Measurements from ENCODE around the gene WDR6. TPM values are rescaled to one million over a fixed set of nuclear protein-coding genes. Genes with fewer than 3 reads are reported as not detected.

The WDR6 gene
- total RNA-seq, 2 experiments from 2014 or later = 141 to 142 TPM

DNA sequence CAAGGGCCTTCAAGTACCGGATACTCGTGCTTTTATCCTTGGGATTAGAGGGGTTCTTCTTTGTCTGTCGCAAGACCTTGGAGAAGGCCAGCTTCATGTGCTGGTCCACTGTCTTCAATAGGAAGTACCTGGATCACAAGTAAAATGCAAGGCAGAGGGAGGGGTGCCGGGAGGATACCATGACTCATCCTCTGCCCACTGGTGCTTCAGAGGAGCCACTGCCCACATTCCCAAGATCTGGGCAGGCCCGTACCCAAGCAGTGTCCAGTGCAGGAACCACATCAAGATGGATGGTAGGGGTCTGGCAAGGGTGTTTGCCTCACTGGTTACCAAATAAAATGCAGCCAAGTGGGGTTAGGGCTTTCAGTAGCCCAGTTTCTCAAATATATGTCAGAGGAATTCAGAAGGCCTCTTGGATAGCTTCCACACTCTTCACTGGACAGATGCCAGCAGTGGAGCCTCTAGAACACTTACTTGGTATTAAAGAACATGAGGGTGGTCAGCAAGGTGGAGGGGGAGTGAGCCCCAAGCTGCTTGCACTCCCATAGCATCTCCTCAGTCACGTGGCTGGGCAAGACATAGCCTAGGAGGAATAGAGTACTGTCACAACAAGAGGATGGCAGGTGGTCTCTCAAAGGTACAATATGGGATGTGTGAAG, 25.6 kb downstream of the WDR6 start:
- CTCF ChIA-PET = no interaction called here
- POLR2A ChIA-PET = no interaction called here

DNA sequence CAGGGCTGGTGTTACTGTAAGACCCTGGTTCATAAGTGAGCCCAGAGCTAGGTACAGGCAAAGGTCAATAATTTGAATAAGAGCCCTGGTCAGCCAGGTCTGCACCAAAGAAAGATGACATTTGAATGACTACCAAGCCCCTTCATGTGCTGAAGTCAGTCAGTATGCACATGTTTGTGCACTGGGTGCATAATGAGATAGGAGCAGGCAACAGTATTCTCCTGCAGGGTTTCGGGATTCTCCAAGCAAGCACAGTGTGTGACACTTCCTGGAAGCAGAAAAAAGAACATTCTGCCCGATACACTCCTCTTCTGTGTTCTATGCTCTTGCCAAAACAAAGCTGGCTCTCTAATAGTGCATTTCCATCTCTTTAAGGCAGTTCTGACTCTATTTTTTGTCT, 27.5 kb downstream of the WDR6 start:
- CTCF ChIA-PET = interaction anchor here (1.0 kb wide), 1 partner anchor 14 kb away, joined by 3 read pairs; no protein-coding TSS in a partner anchor
- POLR2A ChIA-PET = interaction anchor here (0.6 kb wide), 1 partner anchor 13 kb away, joined by 3 read pairs; no protein-coding TSS in a partner anchor

DNA sequence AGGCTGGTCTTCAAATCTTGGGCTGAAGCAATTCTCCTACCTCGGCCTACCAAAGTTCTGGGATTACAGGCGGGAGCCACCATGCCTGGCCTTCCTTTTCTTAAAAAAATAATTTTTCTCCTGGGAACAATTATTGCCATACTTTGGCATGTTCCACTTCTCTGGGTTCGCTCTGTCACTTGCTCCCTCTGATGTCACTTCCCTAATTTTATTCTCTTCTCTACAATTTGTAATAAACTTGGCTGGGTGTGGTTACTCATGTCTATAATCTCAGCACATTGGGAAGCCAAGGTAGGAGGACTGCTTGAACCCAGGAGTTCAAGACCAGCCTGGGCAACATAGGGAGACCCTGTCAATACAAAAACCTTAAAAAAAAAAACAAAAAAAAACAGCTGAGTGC, 28.1 kb downstream of the WDR6 start:
- ChIA-PET CTCF (interaction anchor here (1.0 kb wide), 1 partner anchor 14 kb away, joined by 3 read pairs; no protein-coding TSS in a partner anchor), POLR2A (no interaction called here)

DNA sequence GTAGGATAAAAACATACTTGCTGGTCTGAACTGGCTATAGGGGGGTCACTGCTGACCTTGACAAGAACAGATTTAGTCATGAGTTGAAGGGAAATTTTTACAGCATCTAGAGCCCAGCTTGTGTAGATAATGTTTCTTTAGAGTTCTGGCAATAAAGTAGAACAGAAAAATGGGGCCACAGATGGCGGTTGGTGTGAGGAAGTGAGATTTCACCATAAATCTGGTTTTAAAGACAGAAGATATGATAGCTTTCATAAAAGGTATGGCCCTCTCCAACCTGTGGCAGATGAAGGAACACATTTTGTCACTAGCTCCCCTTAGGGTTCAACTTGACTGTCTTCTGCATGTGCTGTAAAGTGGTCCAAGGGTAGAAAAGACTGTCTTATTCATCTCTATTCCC, 46.4 kb downstream of the WDR6 start:
- CTCF ChIA-PET = no interaction called here

DNA sequence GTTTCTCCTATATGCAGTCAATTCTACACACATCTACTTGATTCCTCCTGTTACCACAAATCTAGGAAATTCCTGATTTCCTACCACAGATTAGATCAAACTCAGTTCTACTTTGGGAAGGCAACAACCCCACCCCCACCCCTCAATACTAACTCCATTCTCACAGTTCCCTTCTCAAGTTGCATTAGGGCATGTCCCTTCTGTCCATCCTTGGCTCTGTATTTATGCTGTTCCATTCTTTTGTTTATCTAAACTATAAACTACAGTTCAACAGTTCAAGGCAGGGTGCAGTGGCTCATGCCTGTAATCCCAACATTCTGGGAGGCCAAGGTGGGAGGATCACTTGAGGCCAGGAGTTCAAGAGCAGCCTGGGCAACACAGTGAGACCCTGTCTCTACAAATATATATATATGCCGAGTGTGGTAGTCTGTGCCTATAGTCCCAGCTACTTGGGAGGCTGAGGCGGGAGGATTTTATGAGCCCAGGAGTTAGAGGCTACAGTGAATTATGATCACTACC, 47.2 kb downstream of the WDR6 start:
- CTCF ChIA-PET = no interaction called here
- POLR2A ChIA-PET = no interaction called here

More for the DNA sequence above, 46.4 kb downstream of the WDR6 start:
- POLR2A ChIA-PET = no interaction called here

DNA sequence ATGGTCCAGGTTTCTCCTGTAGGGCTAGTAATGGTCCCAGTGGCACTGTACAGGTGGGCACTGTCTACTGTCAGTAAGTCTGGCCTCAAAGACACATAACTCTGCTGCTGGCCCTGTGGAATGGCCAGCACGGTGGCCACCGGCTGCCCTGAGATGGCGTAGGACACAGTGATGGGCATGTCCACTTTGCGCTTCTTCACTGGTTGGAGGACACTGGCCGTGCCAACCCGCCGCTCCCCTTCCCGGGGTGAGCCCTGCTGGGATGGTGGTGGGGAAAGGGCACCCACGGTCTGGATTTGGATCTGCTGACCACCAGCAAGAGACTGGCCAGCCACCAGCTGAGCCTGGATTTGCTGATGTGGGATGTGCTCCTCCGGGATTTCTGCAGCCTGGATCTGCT, 50.1 kb downstream of the WDR6 start:
- POLR2A ChIA-PET = no interaction called here
- CTCF ChIA-PET = no interaction called here

DNA sequence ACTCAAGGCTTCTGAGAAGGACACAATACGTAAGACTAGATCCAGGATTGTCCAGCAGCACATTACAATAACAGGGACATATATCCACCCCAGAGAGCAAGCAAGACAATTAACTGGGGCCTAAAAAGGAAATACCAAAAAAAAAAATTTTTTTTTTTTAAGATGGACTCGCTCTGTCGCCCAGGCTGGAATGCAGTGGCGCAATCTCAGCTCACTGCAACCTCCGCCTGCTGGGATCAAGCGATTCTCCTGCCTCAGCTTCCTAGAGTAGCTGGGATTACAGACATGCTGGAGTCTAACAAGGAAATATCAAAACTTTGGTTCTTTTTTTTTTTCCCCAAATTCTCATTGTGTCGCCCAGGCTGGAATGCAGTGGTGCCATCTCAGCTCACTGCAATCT, 50.8 kb downstream of the WDR6 start:
- ChIA-PET CTCF (interaction anchor here (1.2 kb wide), 1 partner anchor 1157 kb away, joined by 3 read pairs; no protein-coding TSS in a partner anchor), POLR2A (no interaction called here)

Other genes with a start within 250 kb of the WDR6 start
- 10 to 100 TPM; 55.6 to 57.2 TPM for gene PRKAR2A, start 159.5 kb upstream of the WDR6 start, total RNA-seq
- gene SLC25A20, start 108.5 kb upstream of the WDR6 start, total RNA-seq = 10 to 100 TPM; 21.3 to 24.1 TPM
- gene ARIH2, start 88.5 kb upstream of the WDR6 start, total RNA-seq = 100 to 1,000 TPM; 127 to 131 TPM
- gene P4HTM, start 17.1 kb upstream of the WDR6 start, total RNA-seq = 10 to 100 TPM; 24.8 to 26.8 TPM
- gene DALRD3, start 11.2 kb downstream of the WDR6 start, total RNA-seq = 10 to 100 TPM; 28.6 to 30.9 TPM
- 10 to 100 TPM; 82.6 to 85.8 TPM for gene NDUFAF3, start 14.7 kb downstream of the WDR6 start, total RNA-seq
- gene IMPDH2, start 22.0 kb downstream of the WDR6 start, total RNA-seq = 100 to 1,000 TPM; 461 to 466 TPM
- gene QRICH1, start 86.7 kb downstream of the WDR6 start, total RNA-seq = 100 to 1,000 TPM; 117 to 118 TPM
- 100 to 1,000 TPM; 242 TPM for gene QARS1, start 97.4 kb downstream of the WDR6 start, total RNA-seq
- gene USP19, start 113.4 kb downstream of the WDR6 start, total RNA-seq = 10 to 100 TPM; 56.7 to 57.9 TPM
- gene LAMB2, start 125.7 kb downstream of the WDR6 start, total RNA-seq = not detected
- gene CCDC71, start 158.9 kb downstream of the WDR6 start, total RNA-seq = 10 to 100 TPM; 29.6 to 31.2 TPM
- 1 to 10 TPM; 2.0 to 3.4 TPM for gene KLHDC8B, start 164.2 kb downstream of the WDR6 start, total RNA-seq